Measurements from ENCODE around the gene OOSP3.
"Not testable (repeated sequence)": the region's sequence is repeated elsewhere in the genome, so short reads cannot be mapped to it uniquely, and the experiment has no call there.

The OOSP3 gene, protein sequence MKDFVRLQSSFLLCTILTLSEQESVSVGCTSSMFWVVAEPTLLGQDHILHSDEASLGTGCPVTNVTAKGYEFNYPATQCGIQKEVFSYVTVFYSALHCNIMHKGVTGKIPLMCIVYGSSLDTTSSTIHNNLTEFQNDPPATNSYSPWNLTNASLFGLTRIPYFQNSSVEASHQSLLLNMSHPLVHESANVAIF

DNA sequence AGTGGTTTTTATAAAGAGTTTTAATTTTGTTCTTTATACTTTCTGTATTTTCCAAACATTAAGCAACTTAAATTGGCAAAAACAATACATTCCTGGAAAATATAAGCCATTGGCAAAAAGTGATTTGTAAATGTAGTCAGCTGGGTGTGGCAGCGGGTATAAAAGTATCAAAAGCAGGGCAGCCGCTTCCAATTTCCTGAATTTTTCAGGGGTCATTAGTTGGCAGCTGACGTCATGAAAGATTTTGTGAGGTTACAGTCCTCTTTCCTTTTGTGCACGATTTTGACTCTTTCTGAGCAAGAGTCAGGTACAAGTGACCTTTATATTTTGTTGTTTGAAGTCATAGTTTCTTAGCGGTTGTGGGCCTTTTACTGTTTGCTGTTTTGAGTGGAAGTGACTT, at the start of gene OOSP3:
OOSP3 (plus strand) TSS at position 208 of the 400 bp plus-strand sequence; CDS start at position 235, 27 bp downstream.
- no peak for DNase-seq

DNA sequence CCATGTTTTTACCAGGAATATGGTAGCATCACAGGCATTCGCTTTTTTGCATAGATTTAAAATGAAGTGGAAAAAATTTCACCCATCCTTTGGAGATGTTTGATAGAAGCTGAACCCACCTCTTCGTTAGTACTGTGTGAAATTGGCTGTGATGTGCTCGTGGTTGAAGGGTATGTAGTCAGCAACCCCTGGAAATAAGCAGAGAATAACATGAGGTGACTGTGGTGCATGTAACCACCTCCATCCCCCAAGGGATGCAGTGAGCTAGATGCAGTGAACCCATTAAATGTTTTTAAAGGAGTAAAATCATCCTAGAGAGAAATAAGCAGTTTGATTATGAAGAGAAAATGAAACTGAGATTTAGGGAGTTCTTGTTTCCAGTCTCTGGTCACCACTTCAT, 49.2 kb upstream of the OOSP3 start:
- DNase-seq, result no peak

DNA sequence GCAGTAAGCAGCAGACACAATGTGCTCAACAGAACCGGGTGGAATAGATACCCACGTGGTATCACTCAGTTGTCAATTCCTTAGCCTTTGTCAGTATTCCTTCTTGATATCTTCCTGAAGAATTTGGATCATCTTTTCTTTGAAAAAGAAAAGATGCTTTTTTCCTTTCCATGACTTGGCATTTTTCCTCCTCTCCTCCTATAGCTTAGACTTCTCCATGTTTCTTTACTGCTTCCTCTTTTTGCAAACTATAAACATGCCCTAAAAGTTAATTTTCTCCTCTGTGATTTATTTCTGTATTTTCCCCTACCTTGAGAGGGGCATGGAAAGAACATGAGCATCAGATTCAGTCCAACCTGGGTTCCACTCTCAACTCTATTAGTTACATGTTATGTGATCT, 45.0 kb upstream of the OOSP3 start:
- DNase-seq, result no peak

DNA sequence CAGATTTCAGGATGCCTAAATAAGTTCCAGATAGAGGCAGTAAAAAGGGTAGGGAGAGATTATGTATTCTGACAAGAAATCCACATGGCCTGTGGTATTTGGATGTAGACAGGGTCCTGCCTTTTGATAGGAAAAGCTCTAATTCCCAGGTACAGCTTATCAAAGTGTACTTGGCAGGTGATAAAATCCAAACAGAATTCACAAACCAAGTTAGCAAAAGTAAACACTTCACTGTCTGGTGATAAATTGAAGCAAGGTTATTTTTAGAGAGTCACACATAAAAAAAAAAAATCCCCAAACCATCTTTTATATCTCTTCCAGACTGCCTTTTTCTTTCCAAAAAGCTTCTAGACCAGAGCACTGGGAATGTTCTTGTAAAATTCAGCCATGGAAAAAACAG, 39.0 kb upstream of the OOSP3 start:
- DNase-seq, result no peak

DNA sequence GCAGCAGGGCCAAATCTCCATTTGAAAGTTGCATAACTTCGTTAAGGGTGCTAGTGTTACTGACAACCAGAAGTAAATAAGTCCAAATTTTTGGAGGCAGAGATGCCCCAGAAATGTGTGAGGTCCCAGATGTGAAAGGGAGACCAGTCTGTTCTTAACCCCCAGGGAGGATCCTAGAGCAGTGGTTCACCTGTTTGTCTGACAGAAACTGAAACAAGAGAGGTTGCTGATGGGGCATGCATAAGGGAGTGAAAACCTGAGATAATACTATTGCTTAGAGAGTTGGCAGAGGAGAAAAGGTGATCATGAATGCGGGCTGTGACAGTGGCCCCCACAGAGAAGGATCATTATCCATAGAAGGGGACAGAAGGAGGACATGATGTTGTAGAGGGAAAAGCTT, 37.1 kb upstream of the OOSP3 start:
- DNase-seq, result no peak

DNA sequence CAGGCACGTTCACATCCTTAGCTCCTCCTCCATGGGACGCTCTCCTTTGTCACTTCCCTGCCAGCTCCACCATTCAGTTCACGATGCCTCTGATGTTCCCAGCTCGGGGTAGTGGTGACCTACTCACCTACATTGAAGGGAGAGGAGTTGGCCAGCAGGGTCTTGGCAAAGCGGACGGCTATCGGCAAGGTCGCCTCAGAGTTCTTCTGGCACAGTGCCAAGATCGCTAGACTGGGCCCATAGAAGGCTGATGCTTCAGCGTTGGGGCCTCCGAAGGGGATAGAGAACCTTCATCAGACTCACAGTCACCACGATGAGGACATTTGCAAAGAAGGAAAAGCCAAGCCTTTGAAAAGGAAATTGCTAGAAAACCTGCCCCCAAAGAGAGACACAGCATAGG, 36.3 kb upstream of the OOSP3 start:
- DNase-seq, result no peak

DNA sequence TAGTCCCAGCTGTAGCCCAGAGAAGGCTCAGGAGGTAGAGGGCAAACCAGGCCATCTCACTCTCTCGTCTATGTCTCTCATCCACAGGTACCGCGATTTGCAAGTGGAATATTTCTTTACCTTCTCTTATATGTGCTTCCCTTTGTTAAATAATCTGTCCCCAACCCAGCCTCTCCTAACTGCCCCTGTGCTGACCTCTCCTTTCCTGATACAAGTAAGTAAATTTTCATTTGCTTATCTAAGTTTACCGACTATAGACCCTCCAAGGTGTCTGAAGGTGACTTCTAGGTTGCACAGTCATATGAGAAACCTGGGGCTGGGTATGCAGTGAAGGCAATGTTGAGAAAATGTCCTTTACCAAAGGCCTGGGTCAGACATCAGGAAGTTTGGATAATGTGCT, 33.2 kb upstream of the OOSP3 start, which contains the start of gene CBLIF:
CBLIF (minus strand) TSS at position 101 of the 400 bp plus-strand sequence; CDS start at position 55, 46 bp downstream.
- DNase-seq, result no peak

DNA sequence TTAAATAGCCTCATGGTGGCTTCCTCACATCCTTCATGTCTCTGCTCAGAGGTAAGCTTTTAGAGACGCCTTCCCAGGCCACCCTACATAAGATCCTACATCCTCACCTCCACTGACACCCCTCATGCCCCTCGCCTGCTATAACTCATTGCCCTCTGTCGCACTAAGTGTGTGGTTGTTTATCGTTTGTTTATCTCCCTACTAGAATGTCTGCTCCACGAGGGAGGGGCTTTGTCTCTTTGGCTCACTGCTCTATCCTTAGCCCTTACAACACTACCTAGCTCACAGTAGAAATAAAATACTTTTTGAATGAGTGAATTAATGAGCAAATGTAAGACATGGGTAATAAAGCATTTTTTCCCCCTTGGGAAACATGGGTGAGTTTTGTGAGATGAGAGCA, 32.0 kb upstream of the OOSP3 start:
- DNase-seq, result no peak

DNA sequence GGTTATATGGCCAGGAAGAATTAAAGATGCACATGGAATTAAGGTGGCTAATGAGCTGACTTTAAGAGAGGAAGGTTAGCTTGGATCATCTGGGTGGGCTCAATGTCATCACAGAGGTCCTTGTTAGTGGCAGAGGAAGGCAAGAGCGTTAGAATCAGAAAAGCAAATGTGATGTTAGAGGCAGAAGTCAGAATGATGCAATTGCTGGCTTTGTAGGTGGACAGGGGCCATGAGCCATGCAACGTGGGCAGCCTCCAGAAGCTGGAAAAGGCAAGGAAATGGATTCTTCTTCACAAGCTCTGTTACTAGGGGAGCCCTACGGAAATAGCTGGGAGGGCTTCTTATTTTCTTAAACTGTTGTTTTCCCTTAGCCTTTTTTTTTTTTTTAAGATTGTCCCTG, 31.0 kb upstream of the OOSP3 start:
- DNase-seq, result no peak

DNA sequence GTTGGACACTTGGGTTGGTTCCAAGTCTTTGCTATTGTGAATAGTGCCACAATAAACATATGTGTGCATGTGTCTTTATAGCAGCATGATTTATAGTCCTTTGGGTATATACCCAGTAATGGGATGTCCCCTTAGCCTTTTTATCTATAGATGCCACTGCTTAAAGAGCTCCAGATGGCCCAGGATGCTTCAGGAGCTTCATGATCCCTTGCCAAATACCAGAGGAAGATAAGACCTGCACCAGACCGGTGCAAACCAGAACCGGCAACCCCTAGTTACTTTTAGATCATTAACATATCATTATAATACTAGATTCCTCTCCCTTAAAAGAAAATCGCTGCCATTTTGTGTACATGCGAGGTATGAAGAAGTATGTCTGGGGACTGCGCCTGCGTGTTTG, 30.1 kb upstream of the OOSP3 start:
- DNase-seq, result not testable (repeated sequence)

DNA sequence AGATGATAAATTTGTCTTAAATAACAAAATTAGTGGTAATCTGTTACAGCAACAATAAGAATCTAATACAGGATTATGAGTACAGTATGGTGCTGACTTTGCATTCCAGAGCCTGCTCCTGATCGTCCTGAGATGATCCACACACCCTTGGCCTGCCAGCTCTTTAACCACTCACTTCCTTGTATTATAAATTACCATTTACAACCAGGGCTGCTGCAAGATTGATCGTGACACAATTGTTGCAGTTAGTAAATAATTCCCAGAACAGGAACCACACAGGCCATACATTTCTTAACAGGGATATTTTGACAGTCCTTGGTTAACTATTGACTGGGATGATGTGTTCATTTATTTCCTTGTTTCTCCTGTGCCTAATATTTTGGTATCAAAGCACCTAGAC, 29.5 kb upstream of the OOSP3 start:
- DNase-seq, result no peak

DNA sequence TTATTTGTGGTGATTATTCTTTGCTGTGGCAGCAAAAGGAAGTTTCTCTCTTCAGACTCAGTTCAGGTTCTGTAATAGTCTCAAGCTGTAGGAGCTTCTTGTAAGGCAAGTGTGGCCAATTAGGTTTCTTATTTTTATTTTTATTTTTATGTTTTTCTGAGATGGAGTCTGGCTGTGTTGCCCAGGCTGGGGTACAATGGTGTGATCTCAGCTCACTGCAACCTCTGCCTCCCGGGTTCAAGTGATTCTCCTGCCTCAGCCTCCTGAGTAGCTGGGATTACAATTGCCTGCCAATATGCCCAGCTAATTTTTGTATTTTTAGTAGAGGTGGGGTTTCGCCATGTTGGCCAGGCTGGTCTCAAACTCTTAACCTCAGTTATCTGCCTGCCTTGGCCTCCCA, 29.0 kb upstream of the OOSP3 start:
- DNase-seq, result not testable (repeated sequence)

DNA sequence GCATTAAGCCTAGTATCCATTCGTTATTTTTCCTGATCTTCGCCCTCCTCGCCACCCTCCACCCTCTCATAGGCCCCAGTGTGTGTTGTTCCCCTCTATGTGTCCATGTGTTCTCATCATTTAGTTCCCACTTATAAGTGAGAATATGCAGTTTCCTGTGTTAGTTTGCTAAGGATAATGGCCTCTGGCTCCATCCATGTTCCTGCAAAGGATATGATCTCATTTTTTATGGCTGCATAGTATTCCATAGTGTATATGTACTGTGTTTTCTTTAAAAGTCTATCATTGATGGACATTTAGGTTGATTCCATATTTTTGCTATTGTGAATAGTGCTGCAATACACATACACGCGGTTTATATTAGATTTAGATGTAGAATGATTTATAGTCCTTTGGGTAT, 27.2 kb upstream of the OOSP3 start:
- not testable (repeated sequence) for DNase-seq

DNA sequence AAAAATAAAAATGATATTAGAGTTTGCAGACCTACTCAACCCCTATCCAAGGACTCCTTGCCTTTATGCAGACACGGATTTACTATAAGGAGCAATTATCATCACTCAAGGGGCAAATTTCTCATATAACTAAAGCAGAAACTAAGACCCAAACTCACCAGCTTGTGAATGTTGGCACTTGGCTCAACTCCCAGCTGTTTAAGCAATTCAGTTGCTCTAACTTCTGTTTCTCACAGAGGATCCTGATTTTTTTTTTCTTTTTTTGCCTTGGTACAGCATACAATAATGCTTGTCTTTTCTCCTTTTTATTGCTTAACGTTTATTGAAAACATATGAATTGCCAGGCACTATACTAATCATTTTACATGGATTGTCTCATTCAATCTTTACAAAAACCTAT, 23.7 kb upstream of the OOSP3 start:
- DNase-seq, result no peak

DNA sequence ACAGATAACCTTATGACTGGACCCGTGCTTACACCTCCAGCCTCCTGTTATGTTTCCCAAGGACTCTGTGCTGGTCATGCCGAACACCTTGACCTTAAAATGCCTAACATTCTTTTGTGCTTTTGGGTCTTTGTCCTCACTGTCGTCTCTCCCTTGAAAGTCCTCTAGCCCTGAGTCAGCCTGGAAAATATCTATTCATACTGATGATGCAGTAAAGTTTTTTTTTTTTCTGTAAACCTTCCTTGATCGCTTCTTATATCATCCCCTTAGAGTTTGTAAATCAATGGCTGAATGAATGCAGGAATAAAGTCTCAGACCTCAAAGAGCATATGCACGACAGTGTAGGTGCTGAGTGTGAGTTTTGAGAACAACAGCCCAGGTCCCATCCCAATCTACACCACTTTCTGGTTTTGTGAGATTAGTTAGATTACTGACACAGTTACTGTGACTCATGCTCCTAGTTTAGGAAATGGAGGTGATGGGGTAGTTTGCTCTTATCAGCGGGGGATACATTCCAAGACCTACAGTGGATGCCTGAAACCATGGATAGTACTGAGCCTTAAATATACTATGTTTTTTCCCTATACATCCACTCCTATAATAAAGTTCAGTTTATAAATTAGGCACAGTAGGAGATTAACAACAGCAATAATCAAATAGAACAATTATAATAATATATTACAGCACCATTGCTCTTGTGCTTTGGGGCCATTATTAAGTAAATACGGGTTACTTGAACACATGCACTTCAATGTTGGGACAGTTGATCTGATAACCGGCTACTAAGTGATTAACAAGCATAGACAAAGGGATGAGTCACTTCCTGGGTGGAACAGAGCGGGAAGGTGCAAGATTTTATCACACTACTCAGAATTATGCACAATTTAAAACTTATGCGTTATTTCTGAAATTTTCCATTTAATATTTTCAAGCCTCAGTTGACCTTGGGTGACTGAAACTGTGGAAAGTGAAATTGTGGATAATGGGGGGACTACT, 20.8 kb upstream of the OOSP3 start:
- no peak for DNase-seq

DNA sequence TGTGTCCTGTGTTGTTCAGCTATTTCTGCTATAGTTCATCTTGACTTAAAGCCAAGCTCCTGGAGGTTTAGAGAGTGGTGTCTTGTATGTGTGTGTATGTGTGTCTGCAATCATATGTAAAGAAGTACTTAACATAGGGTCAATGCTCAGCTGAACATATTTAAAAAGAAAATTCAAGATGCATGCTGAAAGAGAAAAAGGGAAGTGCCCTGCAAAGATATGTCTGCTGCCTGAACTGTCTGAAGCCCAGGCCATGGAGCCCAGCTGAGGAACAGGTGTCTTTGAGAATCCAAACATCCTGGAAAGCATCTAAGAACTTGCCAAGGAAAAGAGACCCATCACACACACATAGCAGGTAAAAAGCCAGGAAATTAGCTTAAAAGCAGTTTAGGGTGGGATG, 18.9 kb upstream of the OOSP3 start:
- DNase-seq, result no peak

DNA sequence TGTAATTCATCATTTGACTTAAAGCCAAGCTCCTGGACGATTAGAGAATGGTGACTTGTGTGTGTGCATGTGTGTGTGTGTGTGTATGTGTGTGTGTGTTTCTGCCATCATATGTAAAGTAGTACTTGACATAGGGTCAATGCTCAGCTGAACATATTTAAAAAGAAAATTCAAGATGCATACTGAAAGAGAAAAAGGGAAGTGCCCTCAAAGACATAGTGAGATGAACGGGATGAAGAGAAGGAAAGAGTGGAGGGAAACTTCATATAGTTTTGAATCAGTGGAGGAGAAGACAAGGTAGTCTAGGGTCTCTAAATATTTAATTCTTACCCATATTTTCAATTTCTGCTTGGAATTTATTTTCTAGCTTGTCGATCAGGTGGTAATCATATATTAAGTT, 16.3 kb upstream of the OOSP3 start:
- no peak for DNase-seq

DNA sequence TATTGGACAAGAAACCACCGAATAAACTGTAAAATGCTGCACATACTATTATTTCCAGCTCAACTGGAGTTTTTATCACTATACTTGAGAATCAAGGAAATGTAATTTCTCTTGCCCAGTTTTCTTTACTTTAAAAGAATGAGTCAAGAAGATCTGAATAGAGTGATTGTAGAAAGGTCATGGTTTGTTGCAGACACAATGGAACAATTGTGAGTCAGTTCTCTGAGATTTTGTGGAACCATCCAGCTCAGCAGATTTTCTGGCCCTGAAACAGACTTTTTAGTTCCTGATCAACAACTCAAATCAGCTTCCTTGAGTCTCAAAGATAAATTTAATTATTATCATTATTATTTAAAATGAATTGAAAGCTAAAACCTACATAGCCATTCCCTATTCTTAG, 13.6 kb upstream of the OOSP3 start:
- no peak for DNase-seq

DNA sequence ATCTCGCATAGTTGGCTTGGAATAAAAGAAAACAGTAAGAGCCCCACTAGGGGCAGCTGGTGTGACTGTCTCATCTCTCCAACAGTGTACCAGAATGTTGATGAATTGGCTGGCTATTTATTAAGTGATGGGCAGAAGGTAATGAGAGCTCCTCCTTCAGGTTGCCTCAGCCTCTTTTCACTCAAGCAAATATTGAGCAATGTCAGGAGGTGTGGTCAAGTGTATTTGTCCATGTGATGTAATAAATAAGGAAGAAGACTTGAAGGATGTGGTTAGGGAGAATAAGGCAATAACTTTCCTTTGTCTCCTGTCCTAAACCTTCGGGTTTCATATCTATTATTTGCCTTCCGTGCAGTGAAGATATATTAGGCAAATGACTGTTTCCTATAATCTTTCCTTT, 12.2 kb upstream of the OOSP3 start, which contains the start of gene TCN1:
TCN1 (minus strand) TSS at position 91 of the 400 bp plus-strand sequence; CDS start at position 74, 17 bp downstream.
- DNase-seq, result no peak

DNA sequence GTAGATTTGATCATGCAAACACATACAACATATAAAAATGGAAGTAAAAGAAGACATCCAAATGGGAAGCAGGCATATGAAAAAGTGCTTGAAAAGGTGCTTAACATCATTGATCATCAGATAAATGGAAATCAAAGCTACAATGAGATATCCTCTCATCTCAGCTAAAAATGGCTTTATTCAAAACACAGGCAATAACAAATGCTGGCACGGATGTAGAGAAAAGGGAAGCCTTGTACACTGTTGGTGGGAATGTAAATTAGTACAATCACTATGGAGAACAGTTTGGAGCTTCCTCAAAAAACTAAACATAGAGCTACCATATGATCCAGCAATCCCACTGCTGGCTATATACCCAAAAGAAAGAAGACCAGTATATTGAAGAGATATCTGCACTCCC, 11.7 kb upstream of the OOSP3 start:
- DNase-seq, result no peak

DNA sequence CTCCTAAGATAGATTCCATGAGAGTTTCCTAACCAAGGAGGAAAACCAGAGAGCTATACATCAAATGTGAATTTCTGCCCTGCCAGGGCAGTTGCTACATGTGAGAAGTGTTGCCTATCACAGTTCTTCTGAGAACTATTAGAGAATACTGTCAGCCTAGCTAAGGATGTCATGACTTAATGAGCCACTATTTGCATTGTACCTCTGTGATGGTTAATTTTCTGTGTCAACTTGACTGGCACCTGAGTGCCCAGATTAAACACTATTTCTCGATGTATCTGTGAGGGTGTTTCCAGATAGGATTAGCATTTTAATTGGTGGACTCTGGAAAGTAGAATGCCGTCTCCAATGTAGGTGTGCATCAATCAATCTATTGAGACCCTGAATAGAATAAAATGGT, 10.6 kb upstream of the OOSP3 start:
- DNase-seq, result no peak

DNA sequence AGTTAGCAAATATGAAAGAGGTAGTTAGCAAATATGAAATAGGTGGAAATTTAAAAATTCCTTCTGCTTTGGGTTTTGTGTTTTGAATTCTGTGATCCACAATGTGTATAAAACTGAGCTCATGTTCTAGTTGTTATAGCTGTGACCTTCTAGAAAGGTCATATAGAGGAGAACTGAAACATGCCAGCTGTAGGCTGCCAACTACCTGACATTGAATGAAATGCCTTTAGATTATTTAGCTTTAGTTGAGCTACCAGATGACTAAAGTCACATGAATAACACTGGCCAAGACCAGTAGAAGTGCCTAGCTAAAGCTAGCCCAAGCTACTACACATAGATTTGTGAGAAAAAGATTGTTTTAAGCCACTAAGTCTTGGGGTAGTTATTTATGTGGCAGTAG, 6.5 kb upstream of the OOSP3 start:
- no peak for DNase-seq

DNA sequence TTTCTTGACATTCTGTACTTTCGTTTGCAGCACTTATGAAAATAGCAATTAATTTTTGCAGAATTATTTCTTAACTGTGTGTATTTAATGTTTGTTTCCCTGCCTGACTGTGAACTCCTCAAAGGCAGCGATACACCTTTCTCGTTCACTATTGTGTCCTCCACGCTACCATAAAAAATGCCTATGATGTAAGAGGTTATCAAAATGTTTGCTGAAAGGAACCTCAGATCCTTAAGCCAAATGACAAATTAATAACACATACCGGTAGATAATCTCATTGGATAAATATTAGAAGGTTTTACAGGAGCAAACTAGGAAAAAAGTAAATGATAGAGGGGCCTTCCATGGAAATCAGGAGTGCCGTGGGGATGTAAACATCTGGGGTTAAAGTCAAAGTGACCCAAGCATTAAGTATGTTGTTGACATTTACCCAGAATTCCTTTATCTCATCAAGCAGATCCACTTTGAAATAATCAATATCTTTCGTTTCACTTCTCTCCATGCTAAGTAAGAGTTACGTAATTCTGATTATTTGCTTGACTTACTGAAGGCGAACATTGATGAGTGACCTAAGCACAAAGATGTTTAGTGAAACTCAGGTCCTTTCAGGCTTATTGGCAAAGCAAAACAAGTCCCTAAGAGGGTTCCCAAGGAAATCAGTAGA, 2.6 kb upstream of the OOSP3 start:
- no peak for DNase-seq

DNA sequence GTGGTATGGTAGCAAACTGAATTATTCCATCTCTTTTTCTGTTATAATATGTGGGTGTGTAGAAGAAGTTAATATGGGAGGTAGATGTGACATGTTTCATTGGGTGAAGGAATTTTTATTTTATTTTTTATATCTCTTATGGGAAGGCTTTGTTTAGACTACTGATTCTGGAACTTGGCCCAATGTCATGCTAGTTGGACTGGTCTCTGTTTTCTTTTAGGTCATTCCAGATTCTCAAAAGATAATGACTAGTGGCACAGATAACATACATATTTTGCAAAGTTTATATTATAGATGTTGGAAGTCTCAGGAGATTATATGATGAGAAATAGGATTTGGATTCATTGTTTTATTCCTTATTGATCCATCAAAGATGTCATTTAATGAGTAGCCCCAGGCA, 1.3 kb upstream of the OOSP3 start:
- DNase-seq, result no peak
